Measurements from ENCODE around the gene NAT8L.

The NAT8L gene

GRCh38 chr4:2047781-2048581, 11.1 kb upstream of the NAT8L start:
- Histone ChIP-seq H3K9ac (ENCODE audit: low read length) (no peak overlapping the region), H3K23ac (ENCODE audit: low read length) (no peak overlapping the region), H3K4me3 (ENCODE audit: low read length) (no peak overlapping the region), H4K8ac (ENCODE audit: low read depth, low read length) (no peak overlapping the region), H3K36me3 (ENCODE audit: control insufficient read depth, insufficient read depth, low read length) (no peaks in the 10 kb centered on the region), H3K27me3 (ENCODE audit: insufficient read depth, low read length, poor library complexity) (no peaks in the 10 kb centered on the region), H3K18ac (ENCODE audit: low read length) (no peak overlapping the region), H3K27ac (ENCODE audit: low read depth, low read length) (no peak overlapping the region), H4K5ac (ENCODE audit: low read length) (no peak overlapping the region), H2BK120ac (ENCODE audit: low read depth, low read length) (no peak overlapping the region), H3K4me2 (ENCODE audit: low read length) (no peak overlapping the region), H3K79me2 (ENCODE audit: control insufficient read depth, insufficient read depth, low read length) (no peaks in the 10 kb centered on the region), H2BK5ac (ENCODE audit: low read length) (no peak overlapping the region), H3K56ac (ENCODE audit: low read length) (no peak overlapping the region), H3K79me1 (ENCODE audit: low read length) (no peaks in the 10 kb centered on the region), H2BK15ac (replicated peaks; ENCODE audit: low read depth) (no peak overlapping the region), H3K4me1 (ENCODE audit: control insufficient read depth, low read depth, low read length) (no peaks in the 10 kb centered on the region), H2AK5ac (ENCODE audit: low read length) (no peak overlapping the region), H3K4ac (ENCODE audit: low read depth, low read length) (no peak overlapping the region)
- DNase-seq, result no peak
- WGBS (ENCODE audit: extremely low coverage, insufficient coverage, low lambda C conversion rate), result no CpG with 5 or more reads among the region's 25 CpGs

DNA sequence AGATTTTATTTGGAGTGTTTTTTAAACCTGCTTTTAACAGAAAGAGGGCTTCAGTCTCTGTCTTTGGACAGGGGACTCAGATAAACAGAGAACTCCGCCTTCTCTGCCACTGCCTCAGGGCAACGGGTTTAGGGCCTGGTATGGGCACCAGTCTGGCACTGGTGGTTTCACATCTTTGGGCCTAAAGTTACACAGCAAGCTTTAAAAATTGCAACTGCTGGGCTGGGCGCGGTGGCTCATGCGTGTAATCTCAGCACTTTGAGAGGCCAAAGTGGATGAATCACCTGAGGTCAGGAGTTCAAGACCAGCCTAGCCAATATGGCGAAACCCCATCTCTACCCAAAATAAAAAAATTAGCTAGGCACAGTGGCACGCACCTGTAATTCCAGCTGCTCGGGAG, 10.3 kb upstream of the NAT8L start:
- WGBS (ENCODE audit: extremely low coverage, insufficient coverage, low lambda C conversion rate), result no CpG with 5 or more reads among the region's 8 CpGs
- Histone ChIP-seq H3K79me2 (ENCODE audit: control insufficient read depth, insufficient read depth, low read length) (no peaks in the 10 kb centered on the region), H2BK5ac (ENCODE audit: low read length) (no peak overlapping the region), H3K18ac (ENCODE audit: low read length) (no peak overlapping the region), H3K4me2 (ENCODE audit: low read length) (no peak overlapping the region), H3K4ac (ENCODE audit: low read depth, low read length) (no peak overlapping the region), H3K4me1 (ENCODE audit: control insufficient read depth, low read depth, low read length) (no peaks in the 10 kb centered on the region), H3K27ac (ENCODE audit: low read depth, low read length) (no peak overlapping the region), H3K9ac (ENCODE audit: low read length) (no peak overlapping the region), H4K8ac (ENCODE audit: low read depth, low read length) (no peak overlapping the region), H2AK5ac (ENCODE audit: low read length) (no peak overlapping the region), H3K56ac (ENCODE audit: low read length) (no peak overlapping the region), H2BK120ac (ENCODE audit: low read depth, low read length) (no peak overlapping the region), H3K27me3 (ENCODE audit: insufficient read depth, low read length, poor library complexity) (no peaks in the 10 kb centered on the region), H2BK15ac (replicated peaks; ENCODE audit: low read depth) (no peak overlapping the region), H3K79me1 (ENCODE audit: low read length) (no peaks in the 10 kb centered on the region), H3K36me3 (ENCODE audit: control insufficient read depth, insufficient read depth, low read length) (no peaks in the 10 kb centered on the region), H4K5ac (ENCODE audit: low read length) (no peak overlapping the region), H3K23ac (ENCODE audit: low read length) (no peak overlapping the region), H3K4me3 (ENCODE audit: low read length) (no peak overlapping the region)
- no peak for DNase-seq

DNA sequence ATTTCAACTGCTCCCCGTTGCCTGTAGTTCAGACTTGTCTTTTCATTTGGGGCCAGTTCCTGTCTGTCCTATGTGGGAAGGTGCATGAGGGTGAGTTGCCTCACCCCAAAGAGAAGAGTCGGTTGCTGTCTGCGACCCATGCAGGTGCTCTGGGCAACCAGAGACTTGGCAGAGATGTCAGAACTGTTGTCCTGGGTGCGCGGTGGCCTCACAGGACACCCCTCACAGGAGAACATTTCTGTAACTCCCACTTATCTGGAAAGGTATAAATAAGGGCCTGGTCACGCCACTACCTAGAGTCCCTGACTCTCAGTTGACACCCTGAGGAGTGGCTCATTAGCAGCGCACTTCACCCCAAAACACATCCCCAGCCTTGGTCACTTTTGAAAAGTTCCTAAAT, 9.7 kb upstream of the NAT8L start:
- Histone ChIP-seq H3K27me3 (ENCODE audit: insufficient read depth, low read length, poor library complexity) (no peaks in the 10 kb centered on the region), H3K4me3 (ENCODE audit: low read length) (no peak overlapping the region), H3K27ac (ENCODE audit: low read depth, low read length) (no peak overlapping the region), H4K5ac (ENCODE audit: low read length) (no peak overlapping the region), H3K4ac (ENCODE audit: low read depth, low read length) (no peak overlapping the region), H3K9ac (ENCODE audit: low read length) (no peak overlapping the region), H3K36me3 (ENCODE audit: control insufficient read depth, insufficient read depth, low read length) (no peaks in the 10 kb centered on the region), H3K79me1 (ENCODE audit: low read length) (no peaks in the 10 kb centered on the region), H3K56ac (ENCODE audit: low read length) (no peak overlapping the region), H3K79me2 (ENCODE audit: control insufficient read depth, insufficient read depth, low read length) (no peaks in the 10 kb centered on the region), H3K18ac (ENCODE audit: low read length) (no peak overlapping the region), H2BK5ac (ENCODE audit: low read length) (no peak overlapping the region), H2AK5ac (ENCODE audit: low read length) (no peak overlapping the region), H3K4me2 (ENCODE audit: low read length) (no peak overlapping the region), H2BK120ac (ENCODE audit: low read depth, low read length) (no peak overlapping the region), H3K4me1 (ENCODE audit: control insufficient read depth, low read depth, low read length) (no peaks in the 10 kb centered on the region), H3K23ac (ENCODE audit: low read length) (no peak overlapping the region), H4K8ac (ENCODE audit: low read depth, low read length) (no peak overlapping the region), H2BK15ac (replicated peaks; ENCODE audit: low read depth) (no peak overlapping the region)
- no CpG with 5 or more reads among the region's 7 CpGs for WGBS (ENCODE audit: extremely low coverage, insufficient coverage, low lambda C conversion rate)
- no peak for DNase-seq

DNA sequence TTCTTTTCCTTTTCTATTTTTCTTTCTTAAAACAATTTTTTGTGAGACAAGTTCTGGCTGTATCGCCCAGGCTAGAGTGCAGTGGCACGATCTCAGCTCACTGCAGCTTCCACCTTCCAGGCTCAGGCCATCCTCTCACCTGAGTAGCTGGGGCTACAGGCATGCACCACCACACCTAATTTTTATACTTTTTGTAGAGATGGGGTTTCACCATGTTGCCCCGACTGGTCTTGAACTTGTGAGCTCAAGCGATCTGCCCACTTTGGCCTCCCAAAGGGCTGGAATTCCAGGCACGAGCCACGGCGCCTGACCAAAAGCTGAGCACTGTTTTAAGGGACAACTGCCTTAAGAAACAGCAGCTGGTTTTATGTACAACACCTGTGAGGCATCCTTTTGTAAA, 9.3 kb upstream of the NAT8L start:
- H3K23ac ChIP-seq (ENCODE audit: low read length), result no peak overlapping the region
- no peak overlapping the region for H4K8ac ChIP-seq (ENCODE audit: low read depth, low read length)
- no peak for DNase-seq
- no peak overlapping the region for H3K18ac ChIP-seq (ENCODE audit: low read length)
- H4K5ac ChIP-seq (ENCODE audit: low read length), result no peak overlapping the region
- no peak overlapping the region for H3K27ac ChIP-seq (ENCODE audit: low read depth, low read length)
- no peaks in the 10 kb centered on the region for H3K36me3 ChIP-seq (ENCODE audit: control insufficient read depth, insufficient read depth, low read length)
- no peak overlapping the region for H2BK120ac ChIP-seq (ENCODE audit: low read depth, low read length)
- no peaks in the 10 kb centered on the region for H3K4me1 ChIP-seq (ENCODE audit: control insufficient read depth, low read depth, low read length)
- no peak overlapping the region for H3K9ac ChIP-seq (ENCODE audit: low read length)
- no peak overlapping the region for H3K56ac ChIP-seq (ENCODE audit: low read length)
- H3K27me3 ChIP-seq (ENCODE audit: insufficient read depth, low read length, poor library complexity), result no peaks in the 10 kb centered on the region
- no peak overlapping the region for H2AK5ac ChIP-seq (ENCODE audit: low read length)
- WGBS (ENCODE audit: extremely low coverage, insufficient coverage, low lambda C conversion rate), result no CpG with 5 or more reads among the region's 7 CpGs
- H2BK15ac ChIP-seq (replicated peaks; ENCODE audit: low read depth), result no peak overlapping the region
- no peak overlapping the region for H3K4me3 ChIP-seq (ENCODE audit: low read length)
- H3K4ac ChIP-seq (ENCODE audit: low read depth, low read length), result no peak overlapping the region
- H2BK5ac ChIP-seq (ENCODE audit: low read length), result no peak overlapping the region
- H3K79me2 ChIP-seq (ENCODE audit: control insufficient read depth, insufficient read depth, low read length), result no peaks in the 10 kb centered on the region
- no peak overlapping the region for H3K4me2 ChIP-seq (ENCODE audit: low read length)
- no peaks in the 10 kb centered on the region for H3K79me1 ChIP-seq (ENCODE audit: low read length)

DNA sequence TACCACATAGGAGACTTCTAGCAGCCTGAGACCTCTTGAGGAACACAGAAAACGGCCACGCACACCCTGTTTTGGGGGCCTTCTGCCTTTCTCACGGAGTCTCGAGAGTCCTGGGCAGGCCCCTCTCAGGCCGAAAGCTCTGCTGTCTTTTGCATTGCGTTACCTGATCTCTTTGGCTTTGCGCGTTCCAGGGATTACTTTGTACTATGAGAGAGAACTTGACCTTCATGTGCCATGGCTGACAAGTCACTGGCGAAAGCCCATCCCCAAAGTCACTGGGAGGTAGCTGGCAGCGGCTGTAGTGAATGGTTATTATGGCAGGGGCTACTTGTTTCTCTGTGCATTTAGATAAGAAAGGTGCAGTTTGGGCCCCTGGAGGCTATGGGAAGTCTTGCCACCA, 8.0 kb upstream of the NAT8L start:
- no peaks in the 10 kb centered on the region for H3K36me3 ChIP-seq (ENCODE audit: control insufficient read depth, insufficient read depth, low read length)
- no peaks in the 10 kb centered on the region for H3K79me2 ChIP-seq (ENCODE audit: control insufficient read depth, insufficient read depth, low read length)
- no peak for DNase-seq
- H3K27me3 ChIP-seq (ENCODE audit: insufficient read depth, low read length, poor library complexity), result no peaks in the 10 kb centered on the region
- H2BK15ac ChIP-seq (replicated peaks; ENCODE audit: low read depth), result no peak overlapping the region
- no peak overlapping the region for H3K4ac ChIP-seq (ENCODE audit: low read depth, low read length)
- no peak overlapping the region for H2BK120ac ChIP-seq (ENCODE audit: low read depth, low read length)
- no peak overlapping the region for H3K23ac ChIP-seq (ENCODE audit: low read length)
- no peak overlapping the region for H4K8ac ChIP-seq (ENCODE audit: low read depth, low read length)
- H3K79me1 ChIP-seq (ENCODE audit: low read length), result no peaks in the 10 kb centered on the region
- WGBS (ENCODE audit: extremely low coverage, insufficient coverage, low lambda C conversion rate), result no CpG with 5 or more reads among the region's 10 CpGs
- no peak overlapping the region for H3K56ac ChIP-seq (ENCODE audit: low read length)
- H4K5ac ChIP-seq (ENCODE audit: low read length), result no peak overlapping the region
- H3K9ac ChIP-seq (ENCODE audit: low read length), result no peak overlapping the region
- no peak overlapping the region for H3K18ac ChIP-seq (ENCODE audit: low read length)
- no peak overlapping the region for H2BK5ac ChIP-seq (ENCODE audit: low read length)
- H2AK5ac ChIP-seq (ENCODE audit: low read length), result no peak overlapping the region
- no peak overlapping the region for H3K4me3 ChIP-seq (ENCODE audit: low read length)
- H3K4me2 ChIP-seq (ENCODE audit: low read length), result no peak overlapping the region
- H3K27ac ChIP-seq (ENCODE audit: low read depth, low read length), result no peak overlapping the region
- no peaks in the 10 kb centered on the region for H3K4me1 ChIP-seq (ENCODE audit: control insufficient read depth, low read depth, low read length)

- Histone ChIP-seq H3K9ac (ENCODE audit: low read length) (no peak overlapping the region), H3K4me1 (ENCODE audit: control insufficient read depth, low read depth, low read length) (no peaks in the 10 kb centered on the region), H4K5ac (ENCODE audit: low read length) (no peak overlapping the region), H3K27ac (ENCODE audit: low read depth, low read length) (no peak overlapping the region), H3K79me1 (ENCODE audit: low read length) (no peaks in the 10 kb centered on the region), H4K8ac (ENCODE audit: low read depth, low read length) (no peak overlapping the region), H3K27me3 (ENCODE audit: insufficient read depth, low read length, poor library complexity) (peaks cover 16% of the 10 kb centered on the region), H2AK5ac (ENCODE audit: low read length) (no peak overlapping the region), H3K4me3 (ENCODE audit: low read length) (no peak overlapping the region), H3K36me3 (ENCODE audit: control insufficient read depth, insufficient read depth, low read length) (no peaks in the 10 kb centered on the region), H3K4ac (ENCODE audit: low read depth, low read length) (no peak overlapping the region), H2BK120ac (ENCODE audit: low read depth, low read length) (no peak overlapping the region), H3K79me2 (ENCODE audit: control insufficient read depth, insufficient read depth, low read length) (no peaks in the 10 kb centered on the region), H3K23ac (ENCODE audit: low read length) (no peak overlapping the region), H3K56ac (ENCODE audit: low read length) (no peak overlapping the region), H2BK5ac (ENCODE audit: low read length) (no peak overlapping the region), H3K18ac (ENCODE audit: low read length) (no peak overlapping the region), H3K4me2 (ENCODE audit: low read length) (no peak overlapping the region), H2BK15ac (replicated peaks; ENCODE audit: low read depth) (no peak overlapping the region)
- no peak for DNase-seq
- no CpG with 5 or more reads among the region's 6 CpGs for WGBS (ENCODE audit: extremely low coverage, insufficient coverage, low lambda C conversion rate)
These were observed 4.9 kb upstream of the NAT8L start for GRCh38 chr4:2054217-2054616.
